Prostate gland (tissue), 2 donors: ENCODE results near the gene RNPEP.

Experiments
- CTCF ChIP-seq, 4 experiments: fragments of 200-600 bp in 2 of 4; fragments of 450-650 bp in 2 of 4; sonication (generic) in 2 of 4; IDR thresholded peaks; 1 replicate in 3 of 4; 2 replicates in 1 of 4; pipeline ENCODE4 v1.5.1; 2016 to 2019; ENCODE audit warnings: antibody characterized with exemption in 4 of 4, mild to moderate bottlenecking in 2 of 4, moderate library complexity in 2 of 4
- POLR2A ChIP-seq: fragments of 450-650 bp; IDR thresholded peaks from one replicate; pipeline ENCODE4 v1.6.1; 2016; ENCODE audit warnings: antibody characterized with exemption, mild to moderate bottlenecking
- POLR2AphosphoS5 ChIP-seq: sonication (generic); formaldehyde crosslinking; IDR thresholded peaks from one replicate; pipeline ENCODE4 v1.6.1; 2017; ENCODE audit warnings: antibody characterized with exemption

GRCh38 chr1:201937624-201938213 lies 44.7 kb upstream of the RNPEP start:
- TF ChIP-seq CTCF (IDR thresholded peaks at IDR 0.05) (no peak), POLR2A (no peak), POLR2AphosphoS5 (no peak)
